Measurements from ENCODE around the gene ZBTB46. TPM values are rescaled to one million over a fixed set of nuclear protein-coding genes. Genes with fewer than 3 reads are reported as not detected.

The ZBTB46 gene
- total RNA-seq, 1 experiment from 2014 or later: 10.7 TPM

DNA sequence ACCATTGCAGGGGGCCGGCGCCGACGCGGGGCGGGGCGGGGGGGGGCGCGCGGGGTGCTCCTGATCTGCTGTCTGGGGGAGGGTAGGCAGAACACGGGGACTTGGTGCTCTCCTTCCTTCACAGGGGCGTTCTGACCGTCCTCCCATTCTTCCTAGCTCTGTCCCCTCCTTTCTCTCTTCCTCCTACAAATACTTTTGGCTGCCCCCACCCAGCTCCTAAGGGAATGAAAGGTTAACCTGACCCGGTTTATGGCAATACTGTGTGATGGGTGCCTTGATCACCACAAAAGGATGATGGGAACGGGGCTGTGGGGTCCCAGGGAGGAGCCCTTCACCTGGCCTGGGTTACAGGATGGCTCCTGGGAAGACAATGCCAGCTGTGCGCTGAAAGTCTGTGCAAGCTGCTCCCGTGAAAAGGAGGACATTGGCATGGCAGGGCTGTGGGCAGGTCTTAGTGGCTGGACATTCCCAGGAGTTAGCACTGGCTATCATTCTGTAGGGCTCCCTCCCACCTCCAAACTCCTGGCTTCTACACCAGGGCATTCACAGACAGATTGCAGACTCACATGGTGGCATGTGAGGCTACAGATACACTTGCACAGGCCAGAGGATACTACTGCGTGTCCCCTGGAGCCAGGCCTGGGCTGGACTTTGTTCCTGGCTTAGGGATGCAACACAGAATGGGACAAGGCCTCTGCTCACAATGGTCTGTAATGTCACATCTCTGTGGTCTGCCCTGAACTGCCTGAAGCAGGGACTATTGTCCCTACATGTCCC lies 32.1 kb upstream of the ZBTB46 start (continued):
- no peak for TF ChIP-seq ZNF274 (IDR thresholded peaks at IDR 0.05; ENCODE audit: low read depth, low read length)

DNA sequence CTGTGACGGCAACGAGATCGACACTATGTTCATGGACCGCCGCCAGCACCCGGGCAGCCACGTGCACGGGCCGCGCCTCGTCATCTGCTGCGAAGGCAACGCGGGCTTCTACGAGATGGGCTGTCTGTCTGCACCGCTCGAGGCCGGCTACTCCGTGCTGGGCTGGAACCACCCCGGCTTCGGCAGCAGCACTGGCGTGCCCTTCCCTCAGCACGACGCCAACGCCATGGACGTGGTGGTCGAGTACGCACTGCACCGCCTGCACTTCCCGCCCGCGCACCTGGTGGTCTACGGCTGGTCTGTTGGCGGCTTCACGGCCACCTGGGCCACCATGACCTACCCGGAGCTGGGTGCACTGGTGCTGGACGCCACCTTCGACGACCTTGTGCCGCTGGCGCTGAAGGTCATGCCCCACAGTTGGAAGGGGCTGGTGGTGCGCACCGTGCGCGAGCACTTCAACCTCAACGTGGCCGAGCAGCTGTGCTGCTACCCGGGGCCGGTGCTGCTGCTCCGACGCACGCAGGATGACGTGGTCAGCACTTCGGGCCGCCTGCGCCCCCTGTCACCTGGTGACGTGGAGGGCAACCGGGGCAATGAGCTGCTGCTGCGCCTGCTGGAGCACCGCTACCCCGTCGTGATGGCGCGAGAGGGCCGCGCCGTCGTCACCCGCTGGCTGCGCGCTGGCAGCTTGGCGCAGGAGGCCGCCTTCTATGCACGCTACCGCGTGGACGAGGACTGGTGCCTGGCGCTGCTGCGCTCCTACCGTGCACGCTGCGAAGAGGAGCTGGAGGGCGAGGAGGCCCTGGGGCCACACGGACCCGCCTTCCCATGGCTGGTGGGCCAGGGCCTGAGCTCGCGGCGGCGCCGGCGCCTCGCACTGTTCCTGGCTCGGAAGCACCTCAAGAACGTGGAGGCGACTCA lies 31.2 kb upstream of the ZBTB46 start:
- Histone ChIP-seq H3K4me1 (ENCODE audit: control insufficient read depth in 1 of 2, insufficient read depth in 2 of 2, low read length in 2 of 2) (peaks cover 16 to 31% of the 10 kb centered on the region in 2 experiments), H3K9ac (ENCODE audit: low read length) (no peak overlapping the region), H3K79me2 (ENCODE audit: insufficient read depth, low read length) (peaks cover 33% of the 10 kb centered on the region), H3K4me3 (replicated peaks in 1 of 2; ENCODE audit: low read depth in 1 of 2, low read length in 2 of 2) (no peak overlapping the region), H3K27ac (ENCODE audit: low read depth, low read length) (no peak overlapping the region; the same call in 1 of the 2 replicates), H3K4me2 (ENCODE audit: low read length) (no peak overlapping the region), H3K36me3 (ENCODE audit: control insufficient read depth in 1 of 2, insufficient read depth in 2 of 2, low read length in 2 of 2) (peaks cover 0 to 11% of the 10 kb centered on the region in 2 experiments; a peak in 2 of 4 replicates), H3K27me3 (ENCODE audit: insufficient read depth, low read length) (no peaks in the 10 kb centered on the region), H2AFZ (ENCODE audit: low read depth, low read length, poor library complexity, severe bottlenecking) (no peak overlapping the region), H3K9me3 (ENCODE audit: control insufficient read depth in 1 of 2, insufficient read depth in 1 of 2, low read depth in 1 of 2, low read length in 2 of 2) (no peaks in the 10 kb centered on the region), H4K20me1 (ENCODE audit: insufficient read depth) (no peaks in the 10 kb centered on the region), H3K9me2 (ENCODE audit: insufficient read depth) (no peaks in the 10 kb centered on the region)
- ChIA-PET POLR2A (interaction anchor here (0.7 kb wide), 1 partner anchor 10 kb away, joined by 3 read pairs; no protein-coding TSS in a partner anchor), RAD21 (ENCODE audit: low non-redundant PET in 1 of 2, low total read pairs in 2 of 2, uncharacterized antibody in 2 of 2, unreplicated experiment in 2 of 2) (interaction anchor here in 1 of 2 experiments (1.1 kb wide), 1 partner anchor 325 kb away, joined by 3 read pairs; the partner anchor contains the start of gene PTK6), CTCF (interaction anchor here (0.8 kb wide), 1 partner anchor 220 kb away, joined by 3 read pairs; no protein-coding TSS in a partner anchor)
- ATAC-seq (no peak), DNase-seq (ENCODE audit: low read depth, low spot score) (no peak)
- intact Hi-C loops (cut with micrococcal nuclease): loop anchor here (10.0 kb wide), 2 partner anchors 113 to 127 kb away; partner anchors contain the start of genes LIME1, SAMD10 and SLC2A4RG
- TF ChIP-seq TCF7L2 (IDR thresholded peaks at IDR 0.05; ENCODE audit: borderline replicate concordance, extremely low read depth, insufficient read depth, insufficient read length) (no peak), SRF (IDR thresholded peaks at IDR 0.05; ENCODE audit: low read depth) (no peak), ZFX (IDR thresholded peaks at IDR 0.05) (no peak)
- TF ChIP-seq, protein P1, sequence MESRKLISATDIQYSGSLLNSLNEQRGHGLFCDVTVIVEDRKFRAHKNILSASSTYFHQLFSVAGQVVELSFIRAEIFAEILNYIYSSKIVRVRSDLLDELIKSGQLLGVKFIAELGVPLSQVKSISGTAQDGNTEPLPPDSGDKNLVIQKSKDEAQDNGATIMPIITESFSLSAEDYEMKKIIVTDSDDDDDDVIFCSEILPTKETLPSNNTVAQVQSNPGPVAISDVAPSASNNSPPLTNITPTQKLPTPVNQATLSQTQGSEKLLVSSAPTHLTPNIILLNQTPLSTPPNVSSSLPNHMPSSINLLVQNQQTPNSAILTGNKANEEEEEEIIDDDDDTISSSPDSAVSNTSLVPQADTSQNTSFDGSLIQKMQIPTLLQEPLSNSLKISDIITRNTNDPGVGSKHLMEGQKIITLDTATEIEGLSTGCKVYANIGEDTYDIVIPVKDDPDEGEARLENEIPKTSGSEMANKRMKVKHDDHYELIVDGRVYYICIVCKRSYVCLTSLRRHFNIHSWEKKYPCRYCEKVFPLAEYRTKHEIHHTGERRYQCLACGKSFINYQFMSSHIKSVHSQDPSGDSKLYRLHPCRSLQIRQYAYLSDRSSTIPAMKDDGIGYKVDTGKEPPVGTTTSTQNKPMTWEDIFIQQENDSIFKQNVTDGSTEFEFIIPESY (IDR thresholded peaks at IDR 0.05; ENCODE audit: extremely low read depth, insufficient replicate concordance, low read length): no peak
- no TSS peak for BruUV-seq (replicated peaks)

Data from HCT116 (cell line).